SK-N-SH (cell line): ENCODE data around the gene MRFAP1L1.

Source experiments
- CTCF ChIP-seq: fragments of 200-600 bp; sonication (generic); IDR thresholded peaks from 2 replicates; pipeline ENCODE4 v1.6.1; 2017; ENCODE audit warnings: antibody characterized with exemption, mild to moderate bottlenecking, moderate library complexity
- FOXM1 ChIP-seq: IDR thresholded peaks from 2 replicates; pipeline ENCODE4 v1.4.0; 2012; ENCODE audit warnings: low read depth, mild to moderate bottlenecking
- MXI1 ChIP-seq: IDR thresholded peaks from 2 replicates; pipeline ENCODE4 v1.6.1; 2012; ENCODE audit warnings: mild to moderate bottlenecking, low read depth, low read length, improper control_type of control experiment
- NFIC ChIP-seq: IDR thresholded peaks from 2 replicates; pipeline ENCODE4 v1.4.0; 2012; ENCODE audit warnings: borderline replicate concordance
- PBX3 ChIP-seq: IDR thresholded peaks from 2 replicates; pipeline ENCODE4; 2012
- POLR2AphosphoS5 ChIP-seq: IDR thresholded peaks from 2 replicates; pipeline ENCODE4 v1.6.1; 2012; ENCODE audit warnings: low read depth, low read length
- RCOR1 ChIP-seq: fragments of 150-350 bp; IDR thresholded peaks from 2 replicates; pipeline ENCODE4 v1.6.1; 2017; ENCODE audit warnings: antibody characterized with exemption, low read length
- SMC3 ChIP-seq: IDR thresholded peaks from 2 replicates; pipeline ENCODE4 v1.6.1; 2012; ENCODE audit warnings: low read depth, low read length, improper control_type of control experiment
- USF2 ChIP-seq: fragments of 150-350 bp; IDR thresholded peaks from 2 replicates; pipeline ENCODE4 v1.6.1; 2017; ENCODE audit warnings: antibody characterized with exemption, low read length, low read depth, borderline replicate concordance

- TF ChIP-seq SMC3 = no peak
- no peak for TF ChIP-seq POLR2AphosphoS5
- no peak for TF ChIP-seq CTCF
- TF ChIP-seq PBX3 = no peak
- TF ChIP-seq NFIC = no peak
- no peak for TF ChIP-seq USF2
- no peak for TF ChIP-seq RCOR1
- TF ChIP-seq MXI1 = no peak
- no peak for TF ChIP-seq FOXM1
Observed at GRCh38 chr4:6740347-6740746, 30.7 kb upstream of the MRFAP1L1 start.
